Measurements from ENCODE around the gene PIK3R1.
A peak's percentile ranks its signal among the peaks of the same experiment; 100 is the strongest.

Gene PIK3R1

GRCh38 chr5:68283766-68284165 is 68.2 kb downstream of the PIK3R1 start:
- TF ChIP-seq, protein P1, sequence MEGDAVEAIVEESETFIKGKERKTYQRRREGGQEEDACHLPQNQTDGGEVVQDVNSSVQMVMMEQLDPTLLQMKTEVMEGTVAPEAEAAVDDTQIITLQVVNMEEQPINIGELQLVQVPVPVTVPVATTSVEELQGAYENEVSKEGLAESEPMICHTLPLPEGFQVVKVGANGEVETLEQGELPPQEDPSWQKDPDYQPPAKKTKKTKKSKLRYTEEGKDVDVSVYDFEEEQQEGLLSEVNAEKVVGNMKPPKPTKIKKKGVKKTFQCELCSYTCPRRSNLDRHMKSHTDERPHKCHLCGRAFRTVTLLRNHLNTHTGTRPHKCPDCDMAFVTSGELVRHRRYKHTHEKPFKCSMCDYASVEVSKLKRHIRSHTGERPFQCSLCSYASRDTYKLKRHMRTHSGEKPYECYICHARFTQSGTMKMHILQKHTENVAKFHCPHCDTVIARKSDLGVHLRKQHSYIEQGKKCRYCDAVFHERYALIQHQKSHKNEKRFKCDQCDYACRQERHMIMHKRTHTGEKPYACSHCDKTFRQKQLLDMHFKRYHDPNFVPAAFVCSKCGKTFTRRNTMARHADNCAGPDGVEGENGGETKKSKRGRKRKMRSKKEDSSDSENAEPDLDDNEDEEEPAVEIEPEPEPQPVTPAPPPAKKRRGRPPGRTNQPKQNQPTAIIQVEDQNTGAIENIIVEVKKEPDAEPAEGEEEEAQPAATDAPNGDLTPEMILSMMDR (IDR thresholded peaks at IDR 0.05; ENCODE audit: control insufficient read depth, insufficient read depth, low read depth, low read length, missing control alignments), result no peak
- DNase-seq (ENCODE audit: low read depth), result no peak
- no peak overlapping the region for H3K4me3 ChIP-seq (ENCODE audit: control insufficient read depth, low read depth, low read length)

- DNase-seq (ENCODE audit: low read depth), result no peak
- no peak overlapping the region for H3K4me3 ChIP-seq (ENCODE audit: control insufficient read depth, low read depth, low read length)
- TF ChIP-seq, protein P1 (IDR thresholded peaks at IDR 0.05; ENCODE audit: control insufficient read depth, insufficient read depth, low read depth, low read length, missing control alignments), result no peak
Measured at GRCh38 chr5:68285075-68285840, 69.7 kb downstream of the PIK3R1 start.

GRCh38 chr5:68285851-68286611 is 70.5 kb downstream of the PIK3R1 start:
- H3K4me3 ChIP-seq (ENCODE audit: control insufficient read depth, low read depth, low read length), result no peak overlapping the region
- TF ChIP-seq, protein P1 (IDR thresholded peaks at IDR 0.05; ENCODE audit: control insufficient read depth, insufficient read depth, low read depth, low read length, missing control alignments), result peak; percentile 57
- DNase-seq (ENCODE audit: low read depth), result no peak

DNA sequence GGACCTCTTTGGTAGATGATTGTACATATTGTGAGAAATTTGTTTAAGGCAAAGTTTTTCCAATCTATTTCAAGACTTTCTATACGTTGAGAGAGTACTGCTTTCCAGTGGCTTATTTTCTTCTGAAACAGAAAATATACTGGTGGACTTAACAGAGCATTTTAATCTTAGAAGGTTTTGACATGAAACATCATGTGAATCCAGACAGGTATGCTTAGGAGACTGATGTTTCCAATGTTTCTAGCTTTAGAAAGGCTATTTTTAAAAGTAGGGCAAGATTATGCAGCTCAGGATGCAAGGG is 71.0 kb downstream of the PIK3R1 start:
- no peak overlapping the region for H3K4me3 ChIP-seq (ENCODE audit: control insufficient read depth, low read depth, low read length)
- TF ChIP-seq, protein P1 (IDR thresholded peaks at IDR 0.05; ENCODE audit: control insufficient read depth, insufficient read depth, low read depth, low read length, missing control alignments), result no peak
- no peak for DNase-seq (ENCODE audit: low read depth)

DNA sequence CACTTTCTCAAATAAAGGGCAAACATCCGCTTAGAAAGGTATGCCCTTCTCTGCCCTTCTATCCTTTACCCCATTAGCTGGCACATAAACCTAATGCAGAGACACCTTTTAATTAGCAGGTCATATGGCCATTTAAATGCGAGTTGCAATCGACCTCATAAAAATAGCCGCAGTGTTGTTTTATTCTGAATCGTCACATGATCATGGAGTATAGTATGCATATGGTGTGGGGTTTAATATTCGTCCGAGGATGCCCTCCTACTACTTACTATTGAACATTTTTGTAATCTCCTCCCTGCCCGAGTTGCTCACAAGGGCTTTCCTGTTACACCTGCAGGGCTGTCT is 72.0 kb downstream of the PIK3R1 start:
- TF ChIP-seq, protein P1 (IDR thresholded peaks at IDR 0.05; ENCODE audit: control insufficient read depth, insufficient read depth, low read depth, low read length, missing control alignments), result no peak
- no peak for DNase-seq (ENCODE audit: low read depth)
- no peak overlapping the region for H3K4me3 ChIP-seq (ENCODE audit: control insufficient read depth, low read depth, low read length)

DNA sequence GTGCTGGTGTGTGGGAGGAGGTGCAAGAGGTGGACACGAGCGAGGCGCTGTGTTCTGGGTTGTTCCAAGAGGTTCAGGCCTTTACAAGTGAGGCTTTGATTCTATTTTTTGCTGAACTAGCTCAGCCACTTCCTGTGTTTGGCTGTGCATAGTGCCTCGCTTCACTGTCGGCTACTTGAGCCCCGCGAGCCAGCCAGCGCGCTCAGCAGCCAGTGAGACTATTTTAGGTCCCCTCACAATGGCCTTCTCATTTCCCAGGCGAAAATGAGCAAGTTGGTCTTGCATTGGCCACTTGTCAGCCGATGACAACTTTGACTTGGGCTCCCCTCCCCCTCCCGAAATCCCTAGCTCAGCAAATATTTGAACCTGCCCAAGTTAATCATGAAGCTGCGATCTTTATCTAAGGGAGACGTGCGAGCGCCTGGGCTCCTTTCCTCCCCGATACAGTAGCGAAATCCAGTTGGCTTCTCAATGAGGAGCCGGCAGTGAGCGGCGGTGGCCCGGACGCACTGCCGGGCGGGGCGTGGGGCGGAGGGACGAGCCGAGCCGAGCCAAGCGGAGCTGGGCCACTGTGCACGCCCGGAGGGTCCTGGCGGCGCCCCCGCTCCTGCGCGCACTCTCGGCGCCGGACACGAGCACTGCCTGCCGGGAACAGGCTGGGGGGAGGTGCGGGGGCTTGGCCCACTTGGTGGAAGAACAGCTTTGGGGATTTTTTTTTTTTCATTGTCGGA is 72.6 kb downstream of the PIK3R1 start:
- TF ChIP-seq, protein P1 (IDR thresholded peaks at IDR 0.05; ENCODE audit: control insufficient read depth, insufficient read depth, low read depth, low read length, missing control alignments), result no peak
- H3K4me3 ChIP-seq (ENCODE audit: control insufficient read depth, low read depth, low read length), result peak overlapping the region; percentile 47
- DNase-seq (ENCODE audit: low read depth), result no peak
